ENCODE measurements around the gene ZDHHC7.

- TF ChIP-seq CTCF (IDR thresholded peaks at IDR 0.05) (no peak), ZFX (IDR thresholded peaks at IDR 0.05; ENCODE audit: borderline replicate concordance) (no peak)
These were observed 40.3 kb upstream of the ZDHHC7 start for GRCh38 chr16:85051683-85052082.
